ENCODE data around the gene EZH1. TPM values are rescaled to one million over a fixed set of nuclear protein-coding genes. Genes with fewer than 3 reads are reported as not detected.

EZH1 gene
- total and polyA plus RNA-seq, 10 of the 15 experiments (the other 5 are each of a cell fraction or from before 2014, with no cell fraction given), result 6.1 to 43.3 (median 16.8) TPM

- Histone ChIP-seq H3K4me2 (ENCODE audit: control insufficient read depth, insufficient read depth) (peak overlapping the region; percentile 40), H3K79me2 (ENCODE audit: control insufficient read depth, insufficient read depth, low read length) (peaks cover 9% of the 10 kb centered on the region), H3K9ac (ENCODE audit: control insufficient read depth, insufficient read depth, low read length) (no peak overlapping the region), H3K36me3 (ENCODE audit: control insufficient read depth in 2 of 2, insufficient read depth in 2 of 2, low read length in 1 of 2) (peaks cover 5 to 7% of the 10 kb centered on the region in 2 experiments; a peak in 3 of 4 replicates), H2AFZ (ENCODE audit: control insufficient read depth, low read depth, low read length) (no peak overlapping the region), H4K20me1 (ENCODE audit: control insufficient read depth, insufficient read depth) (no peaks in the 10 kb centered on the region), H3K27ac (ENCODE audit: control insufficient read depth, insufficient read depth) (no peak overlapping the region), H3K4me1 (ENCODE audit: control insufficient read depth, insufficient read depth, low read length) (peaks cover 26% of the 10 kb centered on the region), H3K27me3 (replicated peaks in 1 of 2; ENCODE audit: control insufficient read depth in 2 of 2, insufficient read depth in 2 of 2, low read length in 1 of 2) (no peaks in the 10 kb centered on the region; a peak in 1 of 4 replicates), H3K9me3 (replicated peaks; ENCODE audit: control insufficient read depth, insufficient read depth, low read length) (no peaks in the 10 kb centered on the region), H3K4me3 (peak overlapping the region; percentile 24; the same call in 1 of the 2 replicates)
- ATAC-seq, result peak; percentile 70
- ChIA-PET RAD21 (ENCODE audit: unreplicated experiment) (no interaction called here), SMC1A (ENCODE audit: uncharacterized antibody, unreplicated experiment) (no interaction called here), CTCF (no interaction called here), POLR2A (no interaction called here)
- DNase-seq (ENCODE audit: low read depth, low spot score), result no peak
- BruUV-seq (replicated peaks), result no TSS peak
- intact Hi-C loops (cut with micrococcal nuclease; ENCODE audit: unreplicated experiment) (no loop called here), in situ Hi-C loops (cut with MboI) (no loop called here)
- FAIRE-seq, result no peak
- 19% methylated on average over 3 of the region's 3 CpGs for WGBS (ENCODE audit: insufficient coverage, insufficient replicate concordance, low lambda C conversion rate, missing lambda C conversion rate)
- TF ChIP-seq RBBP5 (conservative IDR thresholded peaks at IDR 0.05), result no peak
- no peak for TF ChIP-seq SMC3 (IDR thresholded peaks at IDR 0.05; ENCODE audit: borderline replicate concordance, low read length)
- TF ChIP-seq ZNF24 (IDR thresholded peaks at IDR 0.05), result no peak
- TF ChIP-seq EZH2 (IDR thresholded peaks at IDR 0.05; ENCODE audit: borderline replicate concordance, control insufficient read depth, low read depth, low read length), result no peak
- TF ChIP-seq IRF3 (IDR thresholded peaks at IDR 0.05), result no peak
- TF ChIP-seq KDM1A (IDR thresholded peaks at IDR 0.05; ENCODE audit: borderline replicate concordance), result no peak
- TF ChIP-seq SIN3A (IDR thresholded peaks at IDR 0.05; ENCODE audit: low read depth, low read length), result no peak
- no peak for TF ChIP-seq POLR2A (IDR thresholded peaks at IDR 0.05; ENCODE audit: low read depth, low read length)
- peak; percentile 91 for TF ChIP-seq RUNX3 (IDR thresholded peaks at IDR 0.05; ENCODE audit: low read length)
- TF ChIP-seq STAT1 (conservative IDR thresholded peaks at IDR 0.05), result no peak
- TF ChIP-seq ZNF217 (IDR thresholded peaks at IDR 0.05), result no peak
- TF ChIP-seq RELB (IDR thresholded peaks at IDR 0.05; ENCODE audit: low read depth), result peak; percentile 72; the same call in 1 of the 2 replicates
- no peak for TF ChIP-seq ZZZ3 (IDR thresholded peaks at IDR 0.05; ENCODE audit: control insufficient read depth, insufficient read length, low read depth)
- peak; percentile 50; the same call in 1 of the 2 replicates for TF ChIP-seq CBFB (IDR thresholded peaks at IDR 0.05; ENCODE audit: low read depth)
- TF ChIP-seq CUX1 (IDR thresholded peaks at IDR 0.05; ENCODE audit: insufficient replicate concordance, low read depth, low read length), result no peak
- peak; percentile 98 for TF ChIP-seq NR2F1 (conservative IDR thresholded peaks at IDR 0.05)
- TF ChIP-seq USF1 (IDR thresholded peaks at IDR 0.05; ENCODE audit: borderline replicate concordance, extremely low read length, insufficient read depth, low read depth, low read length), result no peak
These were observed 30.8 kb upstream of the EZH1 start for GRCh38 chr17:42775534-42776098.

Measured in GM12878 (cell line).